Loucy (cell line): Measurements from ENCODE around the gene LTA.

ENCODE experiments used
- H2AFZ ChIP-seq: fragments of 200-600 bp; sonication (generic); 2 replicates; pipeline ENCODE4 v1.6.0; 2016; ENCODE audit warnings: antibody characterized with exemption, mild to moderate bottlenecking, low read length, moderate library complexity
- H3F3A ChIP-seq: fragments of 200-600 bp; 2 replicates; pipeline ENCODE4 v1.6.0; 2016; ENCODE audit warnings: antibody characterized with exemption, low read depth, mild to moderate bottlenecking
- H3K27me3 ChIP-seq: fragments of 200-600 bp; sonication (generic); 2 replicates; pipeline ENCODE4 v1.6.1; 2014; ENCODE audit warnings: low read length, mild to moderate bottlenecking; ENCODE audit not compliant: insufficient read depth, poor library complexity, severe bottlenecking
- H3K36me3 ChIP-seq: fragments of 200-600 bp; sonication (generic); 2 replicates; pipeline ENCODE4 v1.6.1; 2016; ENCODE audit warnings: low read length; ENCODE audit not compliant: insufficient read depth
- H3K4me1 ChIP-seq: fragments of 200-600 bp; sonication (generic); 2 replicates; pipeline ENCODE4 v1.5.1; 2014; ENCODE audit warnings: low read length, mild to moderate bottlenecking; ENCODE audit not compliant: insufficient read depth, poor library complexity, severe bottlenecking
- H3K4me2 ChIP-seq: fragments of 200-600 bp; sonication (generic); 2 replicates; pipeline ENCODE4 v1.6.0; 2014; ENCODE audit warnings: antibody characterized with exemption, low read length, low read depth, mild to moderate bottlenecking; ENCODE audit not compliant: poor library complexity, severe bottlenecking
- H3K4me3 ChIP-seq: fragments of 200-600 bp; sonication (generic); 2 replicates; pipeline ENCODE4 v1.5.1; 2014; ENCODE audit warnings: low read length, mild to moderate bottlenecking, mixed read lengths; ENCODE audit not compliant: poor library complexity, severe bottlenecking
- H3K79me2 ChIP-seq: fragments of 200-600 bp; sonication (generic); 2 replicates; pipeline ENCODE4 v1.6.1; 2014; ENCODE audit warnings: low read length; ENCODE audit not compliant: insufficient read depth
- H3K9ac ChIP-seq: fragments of 200-600 bp; sonication (generic); 2 replicates; pipeline ENCODE4 v1.6.0; 2014; ENCODE audit warnings: mild to moderate bottlenecking, low read depth, low read length, moderate library complexity; ENCODE audit not compliant: poor library complexity, severe bottlenecking
- H3K9me2 ChIP-seq: fragments of 200-600 bp; sonication (generic); replicated peaks from 2 replicates; pipeline ENCODE4 v1.6.1; 2016; ENCODE audit warnings: low read depth, low read length, mixed read lengths
- H3K9me3 ChIP-seq: fragments of 200-600 bp; sonication (generic); 2 replicates; pipeline ENCODE4 v1.6.1; 2014; ENCODE audit warnings: mild to moderate bottlenecking, antibody characterized with exemption, low read length, low read depth; ENCODE audit not compliant: insufficient read depth
- H4K20me1 ChIP-seq: fragments of 200-600 bp; sonication (generic); 2 replicates; pipeline ENCODE4 v1.6.0; 2014; ENCODE audit warnings: antibody characterized with exemption, low read length, mild to moderate bottlenecking; ENCODE audit not compliant: insufficient read depth, poor library complexity, severe bottlenecking
- CTCF ChIP-seq: fragments of 200-600 bp; sonication (generic); conservative IDR thresholded peaks from 2 replicates; pipeline ENCODE4 v1.5.1; 2014; ENCODE audit warnings: mild to moderate bottlenecking, antibody characterized with exemption, low read length
- EZH2phosphoT487 ChIP-seq: fragments of 200-600 bp; IDR thresholded peaks from 2 replicates; pipeline ENCODE4 v1.6.1; 2018; ENCODE audit warnings: antibody characterized with exemption, mild to moderate bottlenecking, moderate library complexity, borderline replicate concordance

Gene LTA

GRCh38 chr6:31546958-31547726, 24.9 kb upstream of the LTA start, which contains the start of gene NFKBIL1:
NFKBIL1 (plus strand) TSS chr6:31547608; CDS start chr6:31547695, 87 bp downstream.
- Histone ChIP-seq H3K27me3 (no peaks in the 10 kb centered on the region), H3K9me2 (no peaks in the 10 kb centered on the region), H3K36me3 (no peaks in the 10 kb centered on the region), H3F3A (no peaks in the 10 kb centered on the region), H3K4me2 (peak within 1 kb of the TSS; percentile 92), H3K4me1 (peaks cover 31% of the 10 kb centered on the region), H3K4me3 (peak within 1 kb of the TSS; percentile 79), H3K79me2 (peaks cover 71% of the 10 kb centered on the region), H4K20me1 (peaks cover 3% of the 10 kb centered on the region), H2AFZ (peak within 1 kb of the TSS; percentile 77), H3K9ac (peak within 1 kb of the TSS; percentile 88), H3K9me3 (no peaks in the 10 kb centered on the region)
- TF ChIP-seq CTCF (no peak), EZH2phosphoT487 (no peak)

- TF ChIP-seq CTCF (no peak), EZH2phosphoT487 (no peak)
These were observed 24.2 kb upstream of the LTA start for GRCh38 chr6:31547727-31548543.

GRCh38 chr6:31548544-31548873, 23.6 kb upstream of the LTA start:
- Histone ChIP-seq H3K36me3 (no peaks in the 10 kb centered on the region), H3K9ac (peak overlapping the region; percentile 88), H3F3A (no peaks in the 10 kb centered on the region), H3K4me2 (peak overlapping the region; percentile 92), H3K4me1 (peaks cover 25% of the 10 kb centered on the region), H3K27me3 (no peaks in the 10 kb centered on the region), H2AFZ (no peak overlapping the region), H3K9me3 (no peaks in the 10 kb centered on the region), H3K9me2 (no peaks in the 10 kb centered on the region), H3K4me3 (peak overlapping the region; percentile 79), H3K79me2 (peaks cover 61% of the 10 kb centered on the region), H4K20me1 (no peaks in the 10 kb centered on the region)
- TF ChIP-seq CTCF: no peak
- TF ChIP-seq EZH2phosphoT487: no peak

More at GRCh38 chr6:31547727-31548543, 24.2 kb upstream of the LTA start:
- H3K36me3 ChIP-seq: no peaks in the 10 kb centered on the region
- no peaks in the 10 kb centered on the region for H3F3A ChIP-seq
- no peaks in the 10 kb centered on the region for H3K27me3 ChIP-seq
- no peaks in the 10 kb centered on the region for H3K9me2 ChIP-seq
- H3K4me1 ChIP-seq: peaks cover 29% of the 10 kb centered on the region
- H3K4me2 ChIP-seq: peak overlapping the region; percentile 92
- H2AFZ ChIP-seq: no peak overlapping the region
- peaks cover 67% of the 10 kb centered on the region for H3K79me2 ChIP-seq
- H3K9ac ChIP-seq: peak overlapping the region; percentile 88
- no peaks in the 10 kb centered on the region for H4K20me1 ChIP-seq
- no peaks in the 10 kb centered on the region for H3K9me3 ChIP-seq
- H3K4me3 ChIP-seq: peak overlapping the region; percentile 79
